GM06990 (cell line): ENCODE results near the gene YPEL5.

Source experiments
- DNase-seq: peaks from one replicate; pipeline ENCODE4 v3.0.0-alpha.2; 2011; ENCODE audit not compliant: insufficient read length; ENCODE audit errors: extremely low read depth
- H3K27me3 ChIP-seq: replicated peaks from 2 replicates; pipeline ENCODE4 v1.6.0; 2011; ENCODE audit warnings: low read length; ENCODE audit not compliant: control insufficient read depth, insufficient read depth
- H3K36me3 ChIP-seq: 2 replicates; pipeline ENCODE4 v1.5.1; 2011; ENCODE audit warnings: low read length; ENCODE audit not compliant: control insufficient read depth, insufficient read depth
- H3K4me3 ChIP-seq: replicated peaks from 2 replicates; pipeline ENCODE4 v1.5.1; 2011; ENCODE audit warnings: low read depth, mild to moderate bottlenecking, control low read depth, low read length
- CTCF ChIP-seq: IDR thresholded peaks from 2 replicates; pipeline ENCODE4 v1.5.1; 2011; ENCODE audit warnings: low read length, control low read depth, mild to moderate bottlenecking, inconsistent platforms; ENCODE audit not compliant: insufficient read depth, poor library complexity, severe bottlenecking

YPEL5 gene

DNA sequence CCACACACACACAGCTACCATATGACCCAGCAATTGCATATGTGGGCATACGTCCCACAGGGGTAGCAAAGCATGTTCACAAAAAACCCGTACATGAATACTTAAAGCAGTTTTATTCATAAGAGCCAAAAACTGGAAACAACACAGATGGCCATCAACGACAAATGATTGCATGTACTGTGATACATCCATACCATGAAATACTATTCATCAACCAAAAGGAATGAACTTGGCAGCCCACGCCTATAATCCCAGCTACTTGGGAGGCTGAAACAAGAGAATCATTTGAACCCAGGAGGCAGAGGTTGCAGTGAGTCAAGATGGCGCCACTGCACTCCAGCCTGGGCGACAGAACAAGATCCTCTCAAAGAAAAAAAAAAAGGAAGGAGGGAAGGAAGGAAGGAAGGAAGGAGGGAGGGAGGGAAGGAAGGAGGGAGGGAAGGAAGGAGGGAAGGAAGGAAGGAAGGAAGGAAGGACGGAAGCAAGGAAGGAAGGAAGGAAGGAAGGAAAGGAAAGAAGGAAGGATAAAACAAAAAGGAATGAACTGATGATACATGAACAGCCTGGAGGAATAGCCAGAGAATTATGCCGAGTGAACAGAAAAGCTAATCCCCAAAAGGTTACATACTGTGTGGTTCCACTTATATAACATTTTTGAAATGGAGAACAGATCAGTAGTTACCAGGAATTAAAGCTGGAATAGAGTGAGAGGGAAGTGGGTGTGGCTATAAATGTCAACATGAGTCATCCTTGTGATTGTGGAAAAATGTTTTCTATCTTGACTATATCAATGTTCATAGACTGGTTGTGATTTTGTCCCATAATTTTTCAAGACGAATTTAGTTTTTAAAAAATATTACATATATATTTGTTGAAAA, 19.6 kb upstream of the YPEL5 start:
- Histone ChIP-seq H3K36me3 (no peaks in the 10 kb centered on the region), H3K27me3 (no peaks in the 10 kb centered on the region; the same call in 1 of the 2 replicates), H3K4me3 (no peak overlapping the region)
- TF ChIP-seq CTCF, result no peak
- no peak for DNase-seq

GRCh38 chr2:30134582-30134981, 12.2 kb upstream of the YPEL5 start:
- Histone ChIP-seq H3K27me3 (no peaks in the 10 kb centered on the region), H3K36me3 (no peaks in the 10 kb centered on the region), H3K4me3 (no peak overlapping the region)
- TF ChIP-seq CTCF, result no peak
- DNase-seq, result no peak

DNA sequence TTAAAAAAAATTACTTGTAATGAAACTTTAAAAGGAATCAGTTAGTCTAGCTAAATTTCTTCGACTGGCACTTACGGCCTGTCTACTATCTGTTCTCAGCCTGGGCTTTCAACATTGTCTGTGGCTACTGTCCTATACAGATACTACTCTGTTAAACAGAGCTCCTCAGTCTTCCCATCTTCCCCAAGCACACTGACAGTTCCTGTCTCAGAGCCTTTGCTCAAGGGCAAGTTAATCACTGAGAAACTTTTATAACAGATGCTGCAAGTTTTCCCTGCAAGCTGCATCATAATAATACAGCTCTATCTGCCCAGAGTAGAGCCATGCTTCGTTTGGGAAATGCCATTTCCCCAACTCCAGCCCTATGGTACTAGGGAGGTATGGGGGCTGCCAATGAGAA, 11.3 kb upstream of the YPEL5 start:
- no peak for TF ChIP-seq CTCF
- Histone ChIP-seq H3K4me3 (no peak overlapping the region), H3K27me3 (no peaks in the 10 kb centered on the region), H3K36me3 (no peaks in the 10 kb centered on the region)
- no peak for DNase-seq

GRCh38 chr2:30136764-30137444, 9.9 kb upstream of the YPEL5 start:
- Histone ChIP-seq H3K36me3 (no peaks in the 10 kb centered on the region), H3K4me3 (no peak overlapping the region), H3K27me3 (no peaks in the 10 kb centered on the region)
- TF ChIP-seq CTCF, result no peak
- DNase-seq, result no peak

- DNase-seq, result no peak
- Histone ChIP-seq H3K36me3 (no peaks in the 10 kb centered on the region), H3K27me3 (no peaks in the 10 kb centered on the region), H3K4me3 (no peak overlapping the region)
- no peak for TF ChIP-seq CTCF
These were observed 7.5 kb upstream of the YPEL5 start for GRCh38 chr2:30139131-30139870.
